RPMI7951 (cell line): ENCODE data around the gene BRD8. TPM values are rescaled to one million over a fixed set of nuclear protein-coding genes. Genes with fewer than 3 reads are reported as not detected.
"Not testable (repeated sequence)": the region's sequence is repeated elsewhere in the genome, so short reads cannot be mapped to it uniquely, and the experiment has no call there.

Experiments used
- DNase-seq: peaks from one replicate; pipeline ENCODE4 v3.0.0-alpha.2; 2012; ENCODE audit warnings: low read depth
- total RNA-seq: library from RNA; depleted of rRNA; stranded (reverse); fragments of >200 nt; shearing (Covaris generic); gene quantifications from 2 replicates; pipeline ENCODE4 v1.2.3, GENCODE V29; 2014; rRNA removed

The BRD8 gene, protein sequence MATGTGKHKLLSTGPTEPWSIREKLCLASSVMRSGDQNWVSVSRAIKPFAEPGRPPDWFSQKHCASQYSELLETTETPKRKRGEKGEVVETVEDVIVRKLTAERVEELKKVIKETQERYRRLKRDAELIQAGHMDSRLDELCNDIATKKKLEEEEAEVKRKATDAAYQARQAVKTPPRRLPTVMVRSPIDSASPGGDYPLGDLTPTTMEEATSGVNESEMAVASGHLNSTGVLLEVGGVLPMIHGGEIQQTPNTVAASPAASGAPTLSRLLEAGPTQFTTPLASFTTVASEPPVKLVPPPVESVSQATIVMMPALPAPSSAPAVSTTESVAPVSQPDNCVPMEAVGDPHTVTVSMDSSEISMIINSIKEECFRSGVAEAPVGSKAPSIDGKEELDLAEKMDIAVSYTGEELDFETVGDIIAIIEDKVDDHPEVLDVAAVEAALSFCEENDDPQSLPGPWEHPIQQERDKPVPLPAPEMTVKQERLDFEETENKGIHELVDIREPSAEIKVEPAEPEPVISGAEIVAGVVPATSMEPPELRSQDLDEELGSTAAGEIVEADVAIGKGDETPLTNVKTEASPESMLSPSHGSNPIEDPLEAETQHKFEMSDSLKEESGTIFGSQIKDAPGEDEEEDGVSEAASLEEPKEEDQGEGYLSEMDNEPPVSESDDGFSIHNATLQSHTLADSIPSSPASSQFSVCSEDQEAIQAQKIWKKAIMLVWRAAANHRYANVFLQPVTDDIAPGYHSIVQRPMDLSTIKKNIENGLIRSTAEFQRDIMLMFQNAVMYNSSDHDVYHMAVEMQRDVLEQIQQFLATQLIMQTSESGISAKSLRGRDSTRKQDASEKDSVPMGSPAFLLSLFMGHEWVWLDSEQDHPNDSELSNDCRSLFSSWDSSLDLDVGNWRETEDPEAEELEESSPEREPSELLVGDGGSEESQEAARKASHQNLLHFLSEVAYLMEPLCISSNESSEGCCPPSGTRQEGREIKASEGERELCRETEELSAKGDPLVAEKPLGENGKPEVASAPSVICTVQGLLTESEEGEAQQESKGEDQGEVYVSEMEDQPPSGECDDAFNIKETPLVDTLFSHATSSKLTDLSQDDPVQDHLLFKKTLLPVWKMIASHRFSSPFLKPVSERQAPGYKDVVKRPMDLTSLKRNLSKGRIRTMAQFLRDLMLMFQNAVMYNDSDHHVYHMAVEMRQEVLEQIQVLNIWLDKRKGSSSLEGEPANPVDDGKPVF
- total RNA-seq = 34.3 and 48.4 TPM in 2 replicates

DNA sequence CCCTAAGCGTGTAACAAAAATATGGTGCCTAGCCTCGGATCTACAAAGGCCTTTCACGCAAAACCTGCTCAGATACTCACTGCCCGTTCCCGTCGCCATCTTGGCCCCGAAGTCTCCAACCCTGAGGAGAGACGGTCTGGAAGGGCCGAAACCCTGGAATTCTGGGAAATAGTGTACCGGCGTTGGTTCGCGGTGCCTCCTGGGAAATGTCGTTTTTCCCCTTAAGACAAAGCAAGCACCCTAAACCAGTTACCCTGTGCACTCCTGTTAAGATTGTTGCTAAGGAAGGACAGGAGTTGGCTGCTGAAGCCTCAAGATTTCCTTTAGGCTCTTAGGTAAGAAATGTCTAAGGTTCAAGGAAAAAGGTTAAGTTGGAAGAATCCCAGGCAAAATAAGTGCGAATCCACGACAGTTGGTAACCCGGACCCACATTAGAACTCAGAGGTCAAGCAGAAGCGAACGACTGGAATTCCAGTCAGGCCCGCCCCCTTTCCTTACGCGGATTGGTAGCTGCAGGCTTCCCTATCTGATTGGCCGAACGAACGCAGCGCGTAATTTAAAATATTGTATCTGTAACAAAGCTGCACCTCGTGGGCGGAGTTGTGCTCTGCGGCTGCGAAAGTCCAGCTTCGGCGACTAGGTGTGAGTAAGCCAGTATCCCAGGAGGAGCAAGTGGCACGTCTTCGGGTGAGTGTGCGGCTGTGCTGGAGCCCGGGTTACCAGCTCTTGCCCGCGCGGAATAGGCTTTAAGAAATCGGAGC is at the start of gene BRD8, which contains the start of gene KIF20A:
BRD8 (minus strand) TSS at position 115 of the 761 bp plus-strand sequence; CDS start at position 99, 16 bp downstream.
KIF20A (plus strand) TSS at position 597 of the 761 bp plus-strand sequence. CDS start 569 bp downstream, outside the sequence.
- peak; percentile 96 for DNase-seq

DNA sequence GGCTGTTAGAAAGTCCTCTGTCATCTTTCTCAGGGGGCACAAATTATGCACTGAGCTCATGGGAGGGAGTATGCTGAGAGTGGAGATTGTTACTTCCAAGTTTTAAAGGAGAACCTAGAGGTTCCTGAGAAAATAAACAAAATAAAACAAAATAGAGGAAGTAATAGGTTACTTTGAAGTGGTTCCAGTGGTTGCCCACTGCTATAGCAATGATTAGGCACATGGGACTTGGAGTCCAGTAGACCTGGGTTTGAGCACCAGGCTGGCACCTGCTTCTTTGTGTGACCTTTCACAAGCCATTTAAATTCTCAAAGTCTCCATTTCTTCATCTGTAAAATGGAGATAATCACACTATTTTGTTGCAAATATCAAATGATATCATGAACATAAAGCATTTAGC is 48.5 kb upstream of the BRD8 start:
- no peak for DNase-seq

DNA sequence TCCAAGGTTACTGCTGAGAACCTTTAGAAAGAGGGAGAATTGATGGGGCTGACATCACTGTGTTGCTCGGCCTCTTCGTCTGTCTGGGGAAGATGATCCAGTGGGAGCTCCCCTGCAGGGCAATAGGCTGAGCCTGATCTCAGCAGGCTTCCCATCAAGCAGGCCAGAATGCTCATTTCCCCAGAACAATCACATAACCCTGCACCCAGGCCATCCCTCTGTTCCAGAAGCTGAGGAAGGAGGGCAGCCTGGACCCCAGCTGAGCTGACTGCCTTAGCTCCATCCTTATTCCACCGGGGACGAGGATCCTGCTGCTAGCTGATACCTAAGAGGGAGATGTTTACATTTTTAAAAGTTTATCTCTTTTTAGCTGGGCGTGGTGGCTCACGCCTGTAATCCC is 46.3 kb upstream of the BRD8 start:
- DNase-seq = no peak

DNA sequence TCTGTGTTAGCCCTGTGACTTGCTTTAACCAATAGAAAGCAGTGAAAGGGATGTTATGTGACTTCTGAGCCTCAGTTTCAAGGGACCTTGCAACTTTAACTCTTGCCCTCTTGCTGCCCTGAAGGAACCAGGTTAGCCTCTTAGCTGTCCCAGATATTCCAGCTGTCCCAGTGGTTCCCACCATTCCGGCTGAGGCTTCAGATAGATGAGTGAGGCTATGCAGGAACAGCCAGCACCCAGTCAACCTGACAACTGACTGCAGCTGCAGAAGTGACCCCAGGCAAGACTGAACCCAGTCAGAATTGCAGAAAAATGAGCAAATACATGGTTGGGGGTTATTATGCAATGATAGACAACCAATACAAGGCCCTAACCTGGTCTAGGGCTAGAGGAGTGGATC is 45.1 kb upstream of the BRD8 start:
- DNase-seq = no peak

DNA sequence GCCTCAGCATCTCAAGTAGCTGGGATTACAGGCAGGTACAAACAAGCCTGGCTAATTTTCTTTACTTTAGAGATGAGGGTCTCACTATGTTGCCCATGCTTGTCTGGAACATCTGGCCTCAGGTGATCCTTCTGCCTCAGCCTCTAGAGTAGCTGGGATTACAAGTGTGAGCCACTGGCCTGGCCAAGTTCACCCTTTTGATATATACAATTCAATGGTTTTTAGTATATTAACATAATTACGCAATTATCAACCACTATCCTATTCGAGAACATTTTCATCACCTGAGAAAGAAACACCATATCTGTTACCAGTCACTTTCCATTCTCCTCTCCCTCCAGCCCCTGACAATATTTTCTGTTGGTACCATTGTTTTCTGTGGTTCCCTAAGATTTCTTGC is 38.4 kb upstream of the BRD8 start:
- no peak for DNase-seq

DNA sequence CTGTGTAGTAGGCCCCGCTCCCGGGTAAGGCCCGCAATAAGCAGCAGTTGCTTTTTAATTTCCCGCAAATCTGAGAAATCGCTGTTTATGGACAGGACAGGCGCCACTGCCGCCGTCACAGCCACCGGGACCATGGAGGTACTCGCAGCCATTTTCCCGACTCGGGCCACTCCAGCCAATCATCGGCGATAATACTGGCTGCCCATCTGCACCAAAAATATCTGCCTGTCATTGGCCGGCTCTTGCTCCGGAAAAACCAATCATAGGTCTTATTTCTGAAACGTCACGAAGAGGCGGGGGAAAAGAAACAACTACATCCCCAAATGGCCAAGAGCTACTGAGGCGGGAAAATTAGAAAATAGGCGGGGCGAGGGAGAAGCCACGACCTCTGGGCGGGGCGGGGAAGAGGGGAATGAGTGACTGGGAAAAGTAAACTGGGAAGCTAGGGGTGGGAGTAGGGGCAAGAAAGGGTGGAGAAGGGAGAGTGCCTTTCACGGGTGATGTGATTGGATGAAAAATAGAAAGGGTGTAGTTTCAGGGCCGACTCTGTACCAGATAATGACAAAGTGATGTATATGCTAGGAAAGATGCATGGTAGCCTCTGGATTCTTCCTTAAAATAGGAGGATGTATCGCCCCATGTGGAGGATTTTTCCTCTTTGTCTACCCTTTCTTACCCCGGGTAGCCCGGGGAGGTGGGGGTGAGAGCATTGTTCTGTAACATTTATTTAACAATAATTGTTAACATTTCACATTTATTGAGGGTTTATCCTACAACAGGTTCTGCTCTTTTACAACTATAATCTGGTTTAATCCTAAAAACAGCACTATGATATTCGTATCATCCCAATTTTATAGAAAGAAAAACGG is 35.0 kb upstream of the BRD8 start, which contains the start of gene CDC23:
CDC23 (minus strand) TSS at position 163 of the 869 bp plus-strand sequence; CDS start at position 152, 11 bp downstream.
- peak; percentile 98 for DNase-seq

DNA sequence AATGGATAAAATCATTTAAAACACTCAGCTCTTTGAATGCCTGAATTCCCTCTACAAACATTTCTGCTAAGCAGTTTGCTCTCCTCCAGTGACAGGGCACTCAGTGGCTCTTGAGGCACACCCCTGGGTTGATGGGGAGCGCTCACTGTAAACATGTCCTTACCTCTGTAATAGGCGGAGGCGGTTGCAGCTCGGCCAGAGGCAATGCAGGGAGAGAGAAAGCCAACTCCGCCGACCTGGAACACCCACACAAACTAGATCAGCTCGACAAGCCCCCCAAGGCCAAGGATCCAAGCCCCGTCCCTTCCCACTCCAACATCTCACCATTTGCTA is 34.4 kb upstream of the BRD8 start:
- no peak for DNase-seq

DNA sequence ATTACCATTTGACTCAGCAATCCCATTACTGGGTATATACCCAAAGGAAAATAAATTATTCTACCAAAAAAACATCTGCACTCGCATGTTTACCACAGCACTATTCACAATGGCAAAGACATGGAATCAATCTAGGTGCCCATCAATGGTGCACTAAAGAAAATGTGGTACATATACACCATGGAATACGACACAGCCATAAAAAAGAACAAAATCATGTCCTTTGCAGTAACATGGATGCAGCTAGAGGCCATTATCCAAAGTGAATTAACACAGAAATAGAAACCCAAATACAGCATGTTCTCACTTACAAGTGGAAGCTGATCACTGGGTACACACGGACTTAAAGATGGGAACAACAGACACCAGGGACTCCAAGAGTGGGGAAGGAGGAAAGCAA is 32.6 kb upstream of the BRD8 start:
- DNase-seq = no peak

DNA sequence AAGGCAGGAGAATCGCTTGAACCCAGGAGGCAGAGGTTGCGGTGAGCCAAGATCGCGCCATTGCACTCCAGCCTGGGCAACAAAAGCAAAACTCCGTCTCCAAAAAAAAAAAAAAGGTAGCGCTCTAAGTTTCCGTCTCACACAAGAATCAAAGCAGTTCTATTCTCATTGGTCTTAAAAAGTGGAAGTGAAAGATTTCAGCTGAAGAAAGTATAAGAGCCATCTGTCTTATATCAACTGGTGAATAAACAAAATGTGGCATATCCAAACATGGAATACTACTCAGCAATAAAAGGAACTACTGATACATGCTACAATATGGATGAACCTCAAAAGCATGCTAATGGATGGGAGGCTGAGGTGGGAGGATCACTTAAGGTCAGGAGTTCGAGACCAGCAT is 15.4 kb upstream of the BRD8 start:
- DNase-seq = not testable (repeated sequence)

DNA sequence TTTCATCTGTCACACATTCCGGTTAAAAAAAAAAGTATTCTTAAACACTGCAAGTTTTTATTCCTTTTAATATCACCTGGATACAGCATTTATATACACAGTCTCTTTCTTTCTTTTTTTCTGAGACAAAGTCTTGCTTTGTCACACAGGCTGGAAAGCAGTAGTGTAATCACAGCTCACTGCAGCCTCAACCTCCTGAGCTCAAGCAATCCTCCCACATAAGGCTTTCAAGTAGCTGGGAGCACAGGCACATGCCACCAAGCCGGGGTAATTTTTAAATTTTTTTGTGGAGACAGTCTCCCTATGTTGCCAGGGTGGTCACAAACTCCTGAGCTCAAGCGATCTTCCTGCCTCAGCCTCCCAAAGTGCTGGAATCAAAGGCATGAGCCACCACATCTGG is 14.4 kb upstream of the BRD8 start:
- no peak for DNase-seq

DNA sequence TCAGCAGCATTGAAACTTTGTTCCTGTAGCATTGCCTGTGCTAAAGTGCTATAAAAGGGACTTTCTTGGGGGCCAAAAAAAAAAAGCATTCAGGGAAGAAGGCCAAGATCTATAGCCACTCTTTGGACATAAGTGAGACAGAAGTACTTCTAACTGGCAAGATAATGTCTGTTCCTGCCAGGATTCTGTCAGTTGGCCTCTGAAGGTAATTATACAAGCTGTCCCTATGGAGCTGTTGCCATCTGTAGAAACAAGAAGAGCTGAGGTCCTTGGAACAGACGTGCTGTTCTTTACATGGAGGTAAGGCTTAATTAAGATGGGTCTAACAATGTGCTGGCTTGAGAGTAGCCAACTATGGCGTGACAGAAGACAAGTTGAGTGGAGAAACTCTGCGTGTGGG is 10.2 kb upstream of the BRD8 start:
- no peak for DNase-seq

DNA sequence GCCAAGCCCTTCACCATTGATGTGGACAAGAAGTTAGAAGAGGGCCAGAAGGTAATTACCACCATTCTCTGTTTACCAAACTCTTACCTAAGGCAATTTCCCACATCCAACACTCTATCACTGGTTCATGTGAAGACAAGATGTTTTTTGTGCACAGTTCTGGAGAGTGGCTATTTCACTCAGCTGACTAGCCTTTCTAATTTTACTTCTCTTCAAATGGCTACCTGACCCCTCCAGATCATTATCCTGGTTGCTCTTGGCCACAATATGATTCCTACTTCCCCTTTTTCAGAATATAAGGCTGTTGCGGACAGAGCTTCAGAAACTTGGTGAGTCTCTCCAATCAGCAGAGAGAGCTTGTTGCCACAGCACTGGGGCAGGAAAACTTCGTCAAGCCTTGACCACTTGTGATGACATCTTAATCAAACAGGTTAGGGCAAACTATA is 7.6 kb upstream of the BRD8 start:
- no peak for DNase-seq

DNA sequence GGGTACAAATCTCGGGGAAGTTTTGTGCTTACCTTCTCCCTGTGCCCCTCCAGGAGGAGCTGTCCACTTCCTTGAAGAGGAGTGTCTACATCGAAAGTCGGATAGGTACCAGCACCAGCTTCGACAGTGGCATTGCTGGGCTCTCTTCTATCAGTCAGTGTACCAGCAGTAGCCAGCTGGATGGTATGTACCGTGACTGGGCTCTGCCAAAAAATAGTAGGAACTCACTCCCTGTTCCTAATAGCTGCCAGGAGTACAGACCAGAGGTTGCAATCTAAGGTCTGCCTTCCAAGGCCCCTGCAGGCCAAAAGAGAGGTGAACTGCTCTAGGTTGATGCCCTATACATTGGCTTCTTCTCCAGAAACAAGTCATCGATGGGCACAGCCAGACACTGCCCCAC is 4.4 kb upstream of the BRD8 start:
- DNase-seq = no peak

DNA sequence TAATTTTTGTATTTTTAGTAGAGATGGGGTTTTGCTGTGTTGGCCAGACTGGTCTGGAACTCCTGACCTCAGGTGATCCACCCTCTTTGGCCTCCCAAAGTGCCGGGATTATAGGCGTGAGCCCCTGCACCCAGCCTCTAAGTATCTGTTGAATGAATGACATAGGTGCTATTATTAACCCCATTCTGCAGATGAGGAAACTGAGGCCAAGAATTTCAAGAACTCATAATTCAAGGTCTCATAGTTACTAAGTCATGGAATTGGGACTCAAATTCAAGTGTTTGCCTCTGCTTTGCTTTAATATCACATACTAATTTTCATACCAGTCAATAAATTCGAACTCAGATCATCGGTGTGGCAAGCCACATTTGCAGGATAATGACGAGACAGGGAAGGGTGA is 2.4 kb upstream of the BRD8 start:
- DNase-seq = no peak

DNA sequence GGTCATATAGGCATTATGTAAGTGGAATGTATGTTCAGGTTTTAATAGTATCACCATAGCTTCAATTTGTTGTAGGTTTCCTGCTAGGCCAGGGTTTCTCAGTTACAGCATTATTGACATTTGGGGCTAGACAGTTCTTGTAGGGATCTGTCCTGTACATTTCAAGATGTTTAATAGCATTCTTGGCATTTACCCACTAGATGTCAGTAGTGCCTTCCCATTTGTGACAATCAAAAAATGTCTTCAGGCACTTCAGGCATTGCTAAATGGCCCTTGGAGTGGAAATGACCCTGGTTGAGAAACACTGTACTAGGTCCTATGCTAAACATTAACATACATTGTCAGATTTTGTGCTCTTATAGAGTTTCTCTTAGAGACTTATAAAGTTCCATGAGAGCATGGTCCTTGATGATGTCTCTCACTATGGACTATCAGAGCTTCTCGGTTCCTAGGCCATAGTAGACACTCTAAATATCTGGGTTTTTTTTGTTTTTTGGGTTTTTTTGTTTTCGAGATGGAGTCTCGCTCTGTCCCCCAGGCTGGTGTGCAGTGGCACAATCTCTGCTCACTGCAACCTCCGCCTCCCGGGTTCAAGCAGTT is 1.9 kb upstream of the BRD8 start:
- peak; percentile 74 for DNase-seq

DNA sequence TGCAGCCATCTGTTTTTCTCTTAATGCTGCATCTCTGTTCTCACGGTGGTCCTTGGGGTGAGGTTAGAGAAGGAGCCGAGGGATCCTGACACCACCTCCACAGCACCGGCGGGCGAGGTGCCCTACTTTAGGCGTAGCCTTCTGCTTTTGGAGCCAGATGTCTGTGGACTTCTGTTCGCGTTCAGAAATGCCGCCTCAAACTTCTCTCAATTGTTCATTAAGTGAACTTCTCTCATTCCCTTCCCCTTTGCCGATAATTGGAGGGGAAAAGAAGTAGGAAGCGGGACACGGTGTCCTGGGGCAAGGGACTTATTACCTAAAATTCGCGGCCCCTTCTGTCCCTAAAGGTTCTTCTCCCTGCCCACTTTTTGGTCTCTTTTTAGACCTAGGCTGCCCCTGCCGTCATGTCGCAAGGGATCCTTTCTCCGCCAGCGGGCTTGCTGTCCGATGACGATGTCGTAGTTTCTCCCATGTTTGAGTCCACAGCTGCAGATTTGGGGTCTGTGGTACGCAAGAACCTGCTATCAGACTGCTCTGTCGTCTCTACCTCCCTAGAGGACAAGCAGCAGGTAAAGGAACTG is 937 bp upstream of the BRD8 start:
- no peak for DNase-seq

DNA sequence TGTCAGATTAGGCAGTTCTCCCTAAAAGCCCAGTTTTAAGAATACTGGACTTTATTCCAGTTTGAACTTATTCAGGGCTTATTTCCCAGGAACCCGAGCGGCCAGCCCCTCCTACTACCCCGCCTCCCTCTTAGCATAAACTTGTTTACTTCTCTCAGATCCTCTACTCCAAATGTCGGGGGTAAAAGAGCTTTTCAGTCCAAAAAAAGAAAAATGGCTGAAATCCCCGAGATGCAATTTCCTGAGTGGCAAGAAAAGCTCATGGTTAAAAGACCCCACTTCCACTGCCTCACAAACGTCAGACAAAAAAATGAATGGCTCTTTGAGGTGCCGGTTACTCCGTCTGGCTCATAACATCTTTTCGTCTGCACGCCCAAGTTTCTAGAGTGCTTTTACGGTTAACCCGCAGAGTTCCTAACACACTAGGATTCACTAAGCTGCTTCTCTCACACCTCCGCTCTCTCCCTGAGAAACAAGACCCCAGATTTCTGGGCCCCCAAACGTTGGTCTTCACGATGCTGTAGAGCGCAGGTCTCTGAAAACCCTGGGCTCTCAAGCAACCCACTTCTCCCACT is 402 bp downstream of the BRD8 start:
- peak; percentile 31 for DNase-seq

DNA sequence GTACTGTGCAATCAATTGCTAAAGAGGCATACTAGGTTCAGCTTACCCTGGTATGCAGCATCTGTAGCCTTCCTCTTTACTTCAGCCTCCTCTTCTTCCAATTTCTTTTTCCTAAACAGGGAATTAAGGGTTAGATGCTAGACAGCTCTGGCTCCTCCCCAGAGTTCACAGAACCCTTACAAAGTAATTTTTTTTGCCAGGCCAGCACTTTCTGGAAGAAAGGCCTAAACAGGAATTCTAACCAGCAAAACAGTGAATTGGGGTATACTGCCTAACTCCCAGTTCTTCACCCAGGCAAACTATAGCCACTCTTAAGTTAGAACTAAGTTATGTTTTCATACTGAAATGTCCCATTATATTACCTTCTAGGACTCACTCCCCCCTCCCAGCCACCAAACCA is 8.1 kb downstream of the BRD8 start:
- DNase-seq = no peak

DNA sequence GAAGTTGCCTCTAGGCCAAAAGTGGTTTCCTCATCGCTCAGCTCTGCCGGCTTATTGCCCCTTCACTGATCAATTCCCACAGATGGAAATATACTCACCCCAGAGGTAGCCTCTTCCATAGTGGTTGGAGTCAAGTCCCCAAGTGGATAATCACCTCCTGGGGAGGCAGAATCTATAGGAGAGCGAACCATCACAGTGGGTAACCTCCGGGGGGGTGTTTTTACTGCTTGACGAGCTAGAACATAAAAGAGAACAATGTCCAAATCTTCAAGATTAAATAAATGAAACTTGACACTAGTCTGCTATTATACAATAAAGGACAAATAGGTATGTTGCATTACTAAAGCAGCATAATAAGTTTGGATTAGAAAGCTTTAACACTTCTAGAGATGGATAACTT is 9.3 kb downstream of the BRD8 start:
- DNase-seq = no peak
